IMR-90 (cell line): ENCODE results near the gene PAFAH1B2. TPM values are rescaled to one million over a fixed set of nuclear protein-coding genes. Genes with fewer than 3 reads are reported as not detected.

ENCODE experiments used
- ATAC-seq: fragments of 200-7000 bp; cut with Tn5 transposase; 2 replicates; pipeline ENCODE4 v1.9.1; 2020; ENCODE audit warnings: low read depth, mild to moderate bottlenecking, moderate library complexity
- BruUV-seq: library from RNA; stranded (reverse); fragments of 400-500 nt; replicated peaks from 2 replicates; lab custom pipeline; 2021; lab: Mats Ljungman, UMichigan
- CTCF ChIA-PET: fragments of 300-600 bp; formaldehyde crosslinking; extraction: SDS; loops from one replicate; lab custom pipeline; 2021; ENCODE audit warnings: antibody characterized with exemption; lab: Yijun Ruan, JAX
- POLR2A ChIA-PET: fragments of 300-600 bp; sonication (Branson Sonifier 250); formaldehyde crosslinking; loops from one replicate; lab custom pipeline; 2022; ENCODE audit warnings: antibody characterized with exemption; ENCODE audit not compliant: unreplicated experiment; lab: Charles Lee
- DNase-seq: peaks from one replicate; pipeline ENCODE4 v3.0.0; 2013
- H2AFZ ChIP-seq: replicated peaks from 2 replicates; pipeline ENCODE3; 2013; ENCODE audit warnings: low read length, mild to moderate bottlenecking; ENCODE audit not compliant: poor library complexity
- H2AK5ac ChIP-seq: 2 replicates; pipeline ENCODE4 v1.6.1; 2013; ENCODE audit warnings: low read depth, low read length, inconsistent platforms
- H2AK9ac ChIP-seq: replicated peaks from 2 replicates; pipeline ENCODE3; 2013; ENCODE audit warnings: mild to moderate bottlenecking, low read depth, low read length, moderate library complexity; ENCODE audit not compliant: poor library complexity
- H2BK120ac ChIP-seq: 2 replicates; pipeline ENCODE4 v1.6.1; 2013; ENCODE audit warnings: low read depth, low read length, inconsistent platforms
- H2BK15ac ChIP-seq: 3 replicates; pipeline ENCODE4 v1.6.1; 2013; ENCODE audit warnings: low read depth, low read length, inconsistent platforms
- H2BK20ac ChIP-seq: 2 replicates; pipeline ENCODE4 v1.6.1; 2013; ENCODE audit warnings: low read depth, mild to moderate bottlenecking, inconsistent platforms, low read length, moderate library complexity
- H2BK5ac ChIP-seq: 2 replicates; pipeline ENCODE4 v1.6.1; 2013; ENCODE audit warnings: mild to moderate bottlenecking, low read depth, low read length, inconsistent platforms; ENCODE audit not compliant: poor library complexity, severe bottlenecking
- H3K14ac ChIP-seq: replicated peaks from 2 replicates; pipeline ENCODE4 v1.6.1; 2013; ENCODE audit warnings: low read depth, low read length, inconsistent platforms
- H3K18ac ChIP-seq: 2 replicates; pipeline ENCODE4 v1.6.1; 2013; ENCODE audit warnings: low read depth, low read length, control low read depth
- H3K23ac ChIP-seq: 2 replicates; pipeline ENCODE4 v1.6.1; 2013; ENCODE audit warnings: low read depth, low read length, inconsistent platforms
- H3K27ac ChIP-seq: 2 replicates; pipeline ENCODE4 v1.5.1; 2013; ENCODE audit warnings: mild to moderate bottlenecking, control low read depth, low read length; ENCODE audit not compliant: insufficient read depth
- H3K27me3 ChIP-seq: 2 replicates; pipeline ENCODE4 v1.6.1; 2013; ENCODE audit warnings: low read length; ENCODE audit not compliant: control insufficient read depth, insufficient read depth
- H3K36me3 ChIP-seq: 2 replicates; pipeline ENCODE4 v1.6.1; 2013; ENCODE audit warnings: low read length, mixed read lengths; ENCODE audit not compliant: control insufficient read depth, insufficient read depth
- H3K4ac ChIP-seq: 2 replicates; pipeline ENCODE4 v1.6.1; 2013; ENCODE audit warnings: low read depth, low read length, inconsistent platforms
- H3K4me1 ChIP-seq: 2 replicates; pipeline ENCODE4 v1.6.1; 2013; ENCODE audit warnings: low read length, mixed read lengths; ENCODE audit not compliant: control insufficient read depth, insufficient read depth
- H3K4me2 ChIP-seq: 2 replicates; pipeline ENCODE4 v1.6.1; 2013; ENCODE audit warnings: low read depth, mild to moderate bottlenecking, control low read depth, low read length, moderate library complexity
- H3K4me3 ChIP-seq: 2 replicates; pipeline ENCODE4 v1.5.1; 2013; ENCODE audit warnings: low read depth, mild to moderate bottlenecking, control low read depth, low read length, moderate library complexity; ENCODE audit not compliant: insufficient read depth
- H3K56ac ChIP-seq: 2 replicates; pipeline ENCODE4 v1.6.1; 2013; ENCODE audit warnings: low read length, inconsistent platforms; ENCODE audit not compliant: insufficient read depth; ENCODE audit errors: extremely low read depth
- H3K79me1 ChIP-seq, 2 experiments: 2 replicates each; pipeline ENCODE4 v1.6.1; 2013; ENCODE audit warnings: low read length in 2 of 2, inconsistent platforms in 1 of 2, low read depth in 1 of 2
- H3K9ac ChIP-seq: 2 replicates; pipeline ENCODE4 v1.6.1; 2013; ENCODE audit warnings: low read depth, low read length, control low read depth
- H3K9me1 ChIP-seq: 2 replicates; pipeline ENCODE4 v1.6.1; 2013; ENCODE audit warnings: low read length, inconsistent platforms; ENCODE audit not compliant: insufficient read depth
- H3K9me3 ChIP-seq: 2 replicates; pipeline ENCODE4 v1.6.1; 2013; ENCODE audit warnings: low read length; ENCODE audit not compliant: control insufficient read depth, insufficient read depth
- H4K20me1 ChIP-seq: 2 replicates; pipeline ENCODE4 v1.6.1; 2013; ENCODE audit warnings: low read length, inconsistent platforms; ENCODE audit not compliant: insufficient read depth
- H4K5ac ChIP-seq: 2 replicates; pipeline ENCODE4 v1.6.1; 2013; ENCODE audit warnings: mild to moderate bottlenecking, low read depth, low read length, control low read depth
- H4K8ac ChIP-seq, 2 experiments: 2 replicates each; pipeline ENCODE4 v1.6.1; 2013; ENCODE audit warnings: low read depth in 2 of 2, low read length in 2 of 2, control low read depth in 1 of 2, inconsistent platforms in 1 of 2
- H4K91ac ChIP-seq: 2 replicates; pipeline ENCODE4 v1.6.1; 2013; ENCODE audit warnings: low read depth, low read length, inconsistent platforms; ENCODE audit not compliant: insufficient read depth
- BHLHE40 ChIP-seq: fragments of 150-350 bp; IDR thresholded peaks from 2 replicates; pipeline ENCODE4 v1.6.1; 2016; ENCODE audit warnings: mild to moderate bottlenecking, low read depth, low read length
- FOS ChIP-seq: fragments of 150-350 bp; IDR thresholded peaks from 2 replicates; pipeline ENCODE4 v1.6.1; 2016; ENCODE audit warnings: low read depth, low read length
- MAFK ChIP-seq: IDR thresholded peaks from 2 replicates; pipeline ENCODE4 v1.6.1; 2012; ENCODE audit warnings: low read depth, low read length, improper control_type of control experiment
- MAZ ChIP-seq: IDR thresholded peaks from 2 replicates; pipeline ENCODE4 v1.6.1; 2012; ENCODE audit warnings: low read depth, mild to moderate bottlenecking, low read length, improper control_type of control experiment, moderate library complexity, borderline replicate concordance
- MXI1 ChIP-seq: IDR thresholded peaks from 2 replicates; pipeline ENCODE4 v1.6.1; 2012; ENCODE audit warnings: low read depth, mild to moderate bottlenecking, low read length, moderate library complexity, borderline replicate concordance
- NFE2L2 ChIP-seq: fragments of 150-350 bp; IDR thresholded peaks from 2 replicates; pipeline ENCODE4 v1.6.1; 2016; ENCODE audit warnings: low read depth, mild to moderate bottlenecking, low read length
- POLR2A ChIP-seq: IDR thresholded peaks from 2 replicates; pipeline ENCODE4 v1.6.1; 2012; ENCODE audit warnings: mild to moderate bottlenecking, low read depth, low read length
- RCOR1 ChIP-seq: IDR thresholded peaks from 2 replicates; pipeline ENCODE4 v1.6.1; 2012; ENCODE audit warnings: mild to moderate bottlenecking, low read length, improper control_type of control experiment; ENCODE audit not compliant: insufficient replicate concordance
- SMC3 ChIP-seq: fragments of 150-350 bp; IDR thresholded peaks from 2 replicates; pipeline ENCODE4 v1.6.1; 2016; ENCODE audit warnings: low read depth, mild to moderate bottlenecking, antibody characterized with exemption, low read length, moderate library complexity
- WGBS, 2 experiments: methylation state at CpG; one replicate each; pipeline versions ENCODE4 v1.1.5 to v1.1.7; 2013; ENCODE audit warnings: missing lambda C conversion rate in 2 of 2; ENCODE audit not compliant: insufficient read length in 1 of 2; ENCODE audit errors: extremely low coverage in 2 of 2; 5-methylcytosine and 5-hydroxymethylcytosine counted together
- dilution Hi-C: fragments of 300-500 bp; cut with HindIII; formaldehyde crosslinking; loops from one replicate; pipeline ENCODE4 v1.14.3; 2018; ENCODE audit warnings: low sequenced_read_pairs; ENCODE audit not compliant: unreplicated experiment
- in situ Hi-C: fragments of 300-500 bp; cut with MboI; formaldehyde crosslinking; loops from 3 replicates; pipeline ENCODE4 v1.14.3; 2019; ENCODE audit warnings: low sequenced_read_pairs, inconsistent platforms, mixed read lengths
- intact Hi-C: fragments of 100-400 bp; cut with micrococcal nuclease; formaldehyde crosslinking; loops from 2 replicates; pipeline ENCODE4 v1.10.0; 2022
- polyA plus RNA-seq, 3 experiments: library from polyadenylated mRNA; depleted of rRNA; stranded (reverse); fragments of >200 nt; gene quantifications; 2 replicates each; pipeline ENCODE4 v1.2.3, GENCODE V29; 2012; ENCODE audit warnings: low replicate concordance in 1 of 3
- total RNA-seq: library from RNA; depleted of rRNA; stranded (reverse); fragments of >200 nt; gene quantifications from 2 replicates; pipeline ENCODE4 v1.2.3, GENCODE V29; 2012
- TF ChIP-seq, protein P1 (sequence below): fragments of 150-350 bp; IDR thresholded peaks from 2 replicates; pipeline ENCODE4 v1.6.1; 2016; ENCODE audit warnings: low read depth, mild to moderate bottlenecking, low read length, moderate library complexity, borderline replicate concordance
- TF ChIP-seq, protein P2 (sequence below): conservative IDR thresholded peaks from 2 replicates; pipeline ENCODE4 v1.5.1; 2012; ENCODE audit warnings: mild to moderate bottlenecking, low read depth, low read length, improper control_type of control experiment
- TF ChIP-seq, protein P3 (sequence below): fragments of 150-350 bp; IDR thresholded peaks from 2 replicates; pipeline ENCODE4 v1.6.1; 2017; ENCODE audit warnings: mild to moderate bottlenecking, antibody characterized with exemption, low read length, low read depth

The PAFAH1B2 gene
- total and polyA plus RNA-seq, 2 of the 4 experiments (the other 2 are of a cell fraction), result 29.8 to 280 TPM

DNA sequence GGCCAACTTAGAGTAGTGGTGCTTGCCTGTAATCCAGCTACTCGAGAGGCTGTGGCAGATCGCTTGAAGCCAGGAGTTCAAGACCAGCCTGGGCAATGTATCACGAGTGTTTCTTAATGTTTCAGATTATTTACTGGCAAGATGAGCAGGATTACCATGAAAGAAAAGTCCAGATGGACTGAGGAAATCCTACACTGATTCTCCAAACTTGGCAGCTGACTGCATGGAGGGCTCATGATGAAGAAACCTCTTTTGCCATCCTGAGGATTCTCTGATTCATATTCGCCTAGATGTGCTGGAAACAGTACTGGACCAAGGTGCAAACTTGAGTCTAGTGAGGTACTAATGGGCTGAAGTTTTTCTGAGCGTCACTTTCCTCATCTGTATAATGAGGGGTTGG is 31.7 kb downstream of the PAFAH1B2 start:
- Histone ChIP-seq H3K9me1 (peaks cover 15% of the 10 kb centered on the region), H3K4ac (no peak overlapping the region), H3K9me3 (no peaks in the 10 kb centered on the region), H3K79me1 (peaks cover 15 to 58% of the 10 kb centered on the region in 2 experiments), H3K56ac (no peak overlapping the region), H3K36me3 (peaks cover 5% of the 10 kb centered on the region), H2BK5ac (no peak overlapping the region), H2AK9ac (no peak overlapping the region), H4K91ac (no peak overlapping the region), H3K4me3 (no peak overlapping the region), H3K14ac (no peak overlapping the region), H3K23ac (no peak overlapping the region), H3K27me3 (no peaks in the 10 kb centered on the region), H2BK15ac (no peak overlapping the region), H2BK20ac (no peak overlapping the region), H4K8ac (no peak overlapping the region), H3K4me1 (peaks cover 18% of the 10 kb centered on the region), H3K4me2 (no peak overlapping the region), H2BK120ac (no peak overlapping the region), H2AFZ (no peak overlapping the region), H2AK5ac (no peak overlapping the region), H3K27ac (no peak overlapping the region), H3K9ac (no peak overlapping the region), H4K5ac (no peak overlapping the region), H3K18ac (no peak overlapping the region), H4K20me1 (peaks cover 4% of the 10 kb centered on the region)
- ChIA-PET CTCF (no interaction called here), POLR2A (no interaction called here)
- intact Hi-C loops (no loop called here), in situ Hi-C loops (no loop called here), dilution Hi-C loops (no loop called here)
- ATAC-seq (no peak), DNase-seq (no peak)
- TF ChIP-seq, protein P1, sequence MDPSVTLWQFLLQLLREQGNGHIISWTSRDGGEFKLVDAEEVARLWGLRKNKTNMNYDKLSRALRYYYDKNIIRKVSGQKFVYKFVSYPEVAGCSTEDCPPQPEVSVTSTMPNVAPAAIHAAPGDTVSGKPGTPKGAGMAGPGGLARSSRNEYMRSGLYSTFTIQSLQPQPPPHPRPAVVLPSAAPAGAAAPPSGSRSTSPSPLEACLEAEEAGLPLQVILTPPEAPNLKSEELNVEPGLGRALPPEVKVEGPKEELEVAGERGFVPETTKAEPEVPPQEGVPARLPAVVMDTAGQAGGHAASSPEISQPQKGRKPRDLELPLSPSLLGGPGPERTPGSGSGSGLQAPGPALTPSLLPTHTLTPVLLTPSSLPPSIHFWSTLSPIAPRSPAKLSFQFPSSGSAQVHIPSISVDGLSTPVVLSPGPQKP, result no peak
- TF ChIP-seq, protein P2, sequence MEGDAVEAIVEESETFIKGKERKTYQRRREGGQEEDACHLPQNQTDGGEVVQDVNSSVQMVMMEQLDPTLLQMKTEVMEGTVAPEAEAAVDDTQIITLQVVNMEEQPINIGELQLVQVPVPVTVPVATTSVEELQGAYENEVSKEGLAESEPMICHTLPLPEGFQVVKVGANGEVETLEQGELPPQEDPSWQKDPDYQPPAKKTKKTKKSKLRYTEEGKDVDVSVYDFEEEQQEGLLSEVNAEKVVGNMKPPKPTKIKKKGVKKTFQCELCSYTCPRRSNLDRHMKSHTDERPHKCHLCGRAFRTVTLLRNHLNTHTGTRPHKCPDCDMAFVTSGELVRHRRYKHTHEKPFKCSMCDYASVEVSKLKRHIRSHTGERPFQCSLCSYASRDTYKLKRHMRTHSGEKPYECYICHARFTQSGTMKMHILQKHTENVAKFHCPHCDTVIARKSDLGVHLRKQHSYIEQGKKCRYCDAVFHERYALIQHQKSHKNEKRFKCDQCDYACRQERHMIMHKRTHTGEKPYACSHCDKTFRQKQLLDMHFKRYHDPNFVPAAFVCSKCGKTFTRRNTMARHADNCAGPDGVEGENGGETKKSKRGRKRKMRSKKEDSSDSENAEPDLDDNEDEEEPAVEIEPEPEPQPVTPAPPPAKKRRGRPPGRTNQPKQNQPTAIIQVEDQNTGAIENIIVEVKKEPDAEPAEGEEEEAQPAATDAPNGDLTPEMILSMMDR, result no peak
- TF ChIP-seq SMC3 (no peak), MAZ (no peak), POLR2A (no peak), FOS (no peak), BHLHE40 (no peak), RCOR1 (no peak), NFE2L2 (no peak), MAFK (no peak), MXI1 (no peak)
- TF ChIP-seq, protein P3, sequence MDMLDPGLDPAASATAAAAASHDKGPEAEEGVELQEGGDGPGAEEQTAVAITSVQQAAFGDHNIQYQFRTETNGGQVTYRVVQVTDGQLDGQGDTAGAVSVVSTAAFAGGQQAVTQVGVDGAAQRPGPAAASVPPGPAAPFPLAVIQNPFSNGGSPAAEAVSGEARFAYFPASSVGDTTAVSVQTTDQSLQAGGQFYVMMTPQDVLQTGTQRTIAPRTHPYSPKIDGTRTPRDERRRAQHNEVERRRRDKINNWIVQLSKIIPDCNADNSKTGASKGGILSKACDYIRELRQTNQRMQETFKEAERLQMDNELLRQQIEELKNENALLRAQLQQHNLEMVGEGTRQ, result no peak
- WGBS, 2 experiments, result 70% methylated on average over 2 of the region's 5 CpGs; no CpG with 5 or more reads in 1 of the 2 experiments
- no TSS peak for BruUV-seq
